Liver (tissue), 3 donors: Measurements from ENCODE around the gene RNGTT.

Experiments used
- SP1 ChIP-seq: IDR thresholded peaks from 2 replicates; pipeline ENCODE4 v1.6.1; 2018; ENCODE audit warnings: antibody characterized with exemption, mild to moderate bottlenecking
- TF ChIP-seq, protein P1 (sequence below): fragments of 150-350 bp; IDR thresholded peaks from 2 replicates; pipeline ENCODE4 v1.5.1; 2017; ENCODE audit warnings: improper control_type of control experiment, low read depth, low read length; ENCODE audit not compliant: missing input control
- donor health status: healthy.
- donor health status: healthy.

DNA sequence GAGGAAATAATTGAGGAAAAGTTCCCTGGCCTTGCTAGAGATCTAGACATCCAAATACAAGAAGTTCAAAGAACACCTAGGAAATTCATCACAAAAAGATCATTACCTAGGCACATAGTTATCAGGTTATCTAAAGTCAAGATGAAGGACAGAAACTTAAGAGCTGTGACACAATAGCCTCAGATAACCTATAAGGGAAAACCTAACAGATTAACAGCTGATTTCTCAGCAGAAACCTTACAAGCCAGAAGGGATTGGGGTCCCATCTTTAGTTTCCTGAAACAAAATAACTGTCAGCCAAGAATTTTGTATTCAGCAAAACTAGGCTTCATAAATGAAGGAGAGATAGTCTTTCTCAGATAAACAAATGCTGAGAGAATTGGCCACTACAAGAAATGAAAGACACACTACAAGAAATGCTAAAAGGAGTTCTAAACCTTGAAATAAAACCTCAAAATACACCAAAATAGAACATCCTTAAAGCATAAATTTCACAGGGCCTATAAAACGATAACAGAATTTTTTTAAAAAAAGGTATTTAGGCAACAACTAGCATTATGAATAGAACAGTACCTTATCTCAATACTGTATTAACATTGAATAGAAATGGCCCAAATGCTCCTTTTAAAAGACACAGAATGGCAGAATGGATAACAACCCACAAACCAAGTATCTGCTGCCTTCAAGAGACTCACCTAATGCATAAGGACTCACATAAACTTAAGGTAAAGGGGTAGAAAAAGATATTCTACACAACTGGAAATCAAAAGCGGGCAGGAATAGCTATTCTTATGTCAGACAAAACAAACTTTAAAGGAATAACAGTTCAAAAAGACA is 9.7 kb downstream of the RNGTT start:
- TF ChIP-seq, protein P1, sequence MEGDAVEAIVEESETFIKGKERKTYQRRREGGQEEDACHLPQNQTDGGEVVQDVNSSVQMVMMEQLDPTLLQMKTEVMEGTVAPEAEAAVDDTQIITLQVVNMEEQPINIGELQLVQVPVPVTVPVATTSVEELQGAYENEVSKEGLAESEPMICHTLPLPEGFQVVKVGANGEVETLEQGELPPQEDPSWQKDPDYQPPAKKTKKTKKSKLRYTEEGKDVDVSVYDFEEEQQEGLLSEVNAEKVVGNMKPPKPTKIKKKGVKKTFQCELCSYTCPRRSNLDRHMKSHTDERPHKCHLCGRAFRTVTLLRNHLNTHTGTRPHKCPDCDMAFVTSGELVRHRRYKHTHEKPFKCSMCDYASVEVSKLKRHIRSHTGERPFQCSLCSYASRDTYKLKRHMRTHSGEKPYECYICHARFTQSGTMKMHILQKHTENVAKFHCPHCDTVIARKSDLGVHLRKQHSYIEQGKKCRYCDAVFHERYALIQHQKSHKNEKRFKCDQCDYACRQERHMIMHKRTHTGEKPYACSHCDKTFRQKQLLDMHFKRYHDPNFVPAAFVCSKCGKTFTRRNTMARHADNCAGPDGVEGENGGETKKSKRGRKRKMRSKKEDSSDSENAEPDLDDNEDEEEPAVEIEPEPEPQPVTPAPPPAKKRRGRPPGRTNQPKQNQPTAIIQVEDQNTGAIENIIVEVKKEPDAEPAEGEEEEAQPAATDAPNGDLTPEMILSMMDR: no peak
- TF ChIP-seq SP1: no peak
